Urinary bladder (tissue), 4 donors: ENCODE results near the gene ANTXR2. TPM values are rescaled to one million over a fixed set of nuclear protein-coding genes. Genes with fewer than 3 reads are reported as not detected.

Experiments used
- DNase-seq: peaks from one replicate; pipeline ENCODE4 v3.0.0-alpha.2; 2015; ENCODE audit errors: extremely low spot score
- H3K27ac ChIP-seq: one replicate; pipeline ENCODE4 v1.5.1; 2013; ENCODE audit warnings: low read depth, mild to moderate bottlenecking, moderate library complexity
- H3K36me3 ChIP-seq: one replicate; pipeline ENCODE4 v1.6.1; 2013; ENCODE audit warnings: mild to moderate bottlenecking, moderate library complexity; ENCODE audit not compliant: insufficient read depth
- H3K4me1 ChIP-seq: one replicate; pipeline ENCODE4 v1.6.1; 2013; ENCODE audit warnings: mild to moderate bottlenecking, moderate library complexity; ENCODE audit not compliant: insufficient read depth
- H3K4me3 ChIP-seq: one replicate; pipeline ENCODE4 v1.5.1; 2013; ENCODE audit warnings: low read depth, low read length
- WGBS: extraction: QIAGEN DNeasy Blood & Tissue Kit; methylation state at CpG from one replicate; pipeline ENCODE4 v1.1.7; 2013; 5-methylcytosine and 5-hydroxymethylcytosine counted together
- polyA plus RNA-seq: library from polyadenylated mRNA; stranded (reverse); fragments of 200-250 nt; gene quantifications from one replicate; pipeline ENCODE4 v1.2.3, GENCODE V29; 2013
- total RNA-seq: library from RNA; depleted of rRNA; stranded (reverse); fragments of >200 nt; gene quantifications from one replicate; pipeline ENCODE4 v1.2.3, GENCODE V29; 2014
- donor health status: healthy with polysubstance abuse.
- donor health status: healthy.

The ANTXR2 gene
- total and polyA plus RNA-seq, 2 donors: 133 to 149 TPM

GRCh38 chr4:79949178-79949577 lies 123.9 kb downstream of the ANTXR2 start:
- no peaks in the 10 kb centered on the region for H3K36me3 ChIP-seq
- no peaks in the 10 kb centered on the region for H3K4me1 ChIP-seq
- 98% methylated on average over 2 of the region's 2 CpGs for WGBS
- no peak overlapping the region for H3K27ac ChIP-seq
- H3K4me3 ChIP-seq: no peak overlapping the region
- DNase-seq: no peak

GRCh38 chr4:79948739-79949138 lies 124.3 kb downstream of the ANTXR2 start:
- no peak for DNase-seq
- H3K36me3 ChIP-seq: no peaks in the 10 kb centered on the region
- peak overlapping the region; percentile 10 for H3K27ac ChIP-seq
- H3K4me1 ChIP-seq: no peaks in the 10 kb centered on the region
- H3K4me3 ChIP-seq: no peak overlapping the region

GRCh38 chr4:79948261-79948660 lies 124.8 kb downstream of the ANTXR2 start:
- Histone ChIP-seq H3K4me1 (no peaks in the 10 kb centered on the region), H3K36me3 (no peaks in the 10 kb centered on the region), H3K4me3 (no peak overlapping the region), H3K27ac (no peak overlapping the region)
- no peak for DNase-seq
- 47% methylated on average over 3 of the region's 3 CpGs for WGBS

GRCh38 chr4:79947386-79947785 lies 125.6 kb downstream of the ANTXR2 start:
- no peak overlapping the region for H3K4me3 ChIP-seq
- no peaks in the 10 kb centered on the region for H3K36me3 ChIP-seq
- DNase-seq: no peak
- H3K27ac ChIP-seq: no peak overlapping the region
- H3K4me1 ChIP-seq: no peaks in the 10 kb centered on the region
- 92% methylated on average over 1 of the region's 1 CpG for WGBS

GRCh38 chr4:79935274-79935673 lies 137.8 kb downstream of the ANTXR2 start:
- H3K36me3 ChIP-seq: no peaks in the 10 kb centered on the region
- no peak for DNase-seq
- no peak overlapping the region for H3K27ac ChIP-seq
- 38% methylated on average over 1 of the region's 1 CpG for WGBS
- no peaks in the 10 kb centered on the region for H3K4me1 ChIP-seq
- no peak overlapping the region for H3K4me3 ChIP-seq

- H3K4me1 ChIP-seq: no peaks in the 10 kb centered on the region
- 86% methylated on average over 2 of the region's 2 CpGs for WGBS
Measured at GRCh38 chr4:79934660-79935059, 138.4 kb downstream of the ANTXR2 start.

GRCh38 chr4:79927931-79928330 lies 145.1 kb downstream of the ANTXR2 start:
- H3K36me3 ChIP-seq: no peaks in the 10 kb centered on the region

More at GRCh38 chr4:79934660-79935059, 138.4 kb downstream of the ANTXR2 start:
- Histone ChIP-seq H3K27ac (no peak overlapping the region), H3K36me3 (no peaks in the 10 kb centered on the region), H3K4me3 (no peak overlapping the region)
- DNase-seq: no peak

GRCh38 chr4:79923281-79923680 lies 149.7 kb downstream of the ANTXR2 start:
- WGBS: 82% methylated on average over 2 of the region's 2 CpGs

More at GRCh38 chr4:79927931-79928330, 145.1 kb downstream of the ANTXR2 start:
- DNase-seq: no peak
- WGBS: 51% methylated on average over 1 of the region's 1 CpG
- Histone ChIP-seq H3K4me1 (no peaks in the 10 kb centered on the region), H3K4me3 (no peak overlapping the region), H3K27ac (no peak overlapping the region)

GRCh38 chr4:79922011-79922410 lies 151.0 kb downstream of the ANTXR2 start:
- H3K4me3 ChIP-seq: no peak overlapping the region
- no peak overlapping the region for H3K27ac ChIP-seq
- no peaks in the 10 kb centered on the region for H3K4me1 ChIP-seq
- DNase-seq: no peak
- no peaks in the 10 kb centered on the region for H3K36me3 ChIP-seq
- 77% methylated on average over 1 of the region's 1 CpG for WGBS

More at GRCh38 chr4:79923281-79923680, 149.7 kb downstream of the ANTXR2 start:
- Histone ChIP-seq H3K36me3 (no peaks in the 10 kb centered on the region), H3K27ac (no peak overlapping the region), H3K4me3 (no peak overlapping the region), H3K4me1 (no peaks in the 10 kb centered on the region)
- no peak for DNase-seq

GRCh38 chr4:79920163-79920853 lies 152.7 kb downstream of the ANTXR2 start:
- DNase-seq: no peak
- Histone ChIP-seq H3K4me3 (no peak overlapping the region), H3K27ac (no peak overlapping the region), H3K4me1 (no peaks in the 10 kb centered on the region), H3K36me3 (no peaks in the 10 kb centered on the region)
- 58% methylated on average over 3 of the region's 3 CpGs for WGBS

GRCh38 chr4:79918292-79918691 lies 154.7 kb downstream of the ANTXR2 start:
- Histone ChIP-seq H3K36me3 (no peaks in the 10 kb centered on the region), H3K4me1 (no peaks in the 10 kb centered on the region), H3K4me3 (no peak overlapping the region), H3K27ac (no peak overlapping the region)
- WGBS: 98% methylated on average over 3 of the region's 3 CpGs
- DNase-seq: no peak

- WGBS: 87% methylated on average over 1 of the region's 1 CpG
- no peaks in the 10 kb centered on the region for H3K36me3 ChIP-seq
- H3K4me3 ChIP-seq: no peak overlapping the region
- H3K27ac ChIP-seq: no peak overlapping the region
- no peaks in the 10 kb centered on the region for H3K4me1 ChIP-seq
- DNase-seq: no peak
Measured at GRCh38 chr4:79917246-79917645, 155.8 kb downstream of the ANTXR2 start.

GRCh38 chr4:79915246-79915645 lies 157.8 kb downstream of the ANTXR2 start:
- WGBS: 55% methylated on average over 3 of the region's 3 CpGs
- H3K27ac ChIP-seq: no peak overlapping the region
- H3K4me1 ChIP-seq: no peaks in the 10 kb centered on the region
- no peaks in the 10 kb centered on the region for H3K36me3 ChIP-seq
- no peak for DNase-seq
- no peak overlapping the region for H3K4me3 ChIP-seq

GRCh38 chr4:79913581-79913980 lies 159.4 kb downstream of the ANTXR2 start:
- WGBS: 18% methylated on average over 1 of the region's 1 CpG
- Histone ChIP-seq H3K4me3 (no peak overlapping the region), H3K4me1 (no peaks in the 10 kb centered on the region), H3K36me3 (no peaks in the 10 kb centered on the region), H3K27ac (no peak overlapping the region)
- no peak for DNase-seq
